GM18505 (cell line): Measurements from ENCODE around the gene LTV1.
"Not testable (repeated sequence)": the region's sequence is repeated elsewhere in the genome, so short reads cannot be mapped to it uniquely, and the experiment has no call there.

Source experiments
- ATAC-seq: cut with Tn5 transposase; IDR thresholded peaks from one replicate; pipeline ENCODE4 v1.9.1; 2021; ENCODE audit not compliant: unreplicated experiment
- POLR2A ChIP-seq: IDR thresholded peaks from 4 replicates; pipeline ENCODE4 v1.6.1; 2011; ENCODE audit warnings: borderline replicate concordance; ENCODE audit not compliant: insufficient read depth, insufficient read length; ENCODE audit errors: extremely low read depth

Gene LTV1

GRCh38 chr6:143857651-143858050 lies 14.5 kb downstream of the LTV1 start:
- no peak for TF ChIP-seq POLR2A
- no peak for ATAC-seq

- ATAC-seq, result no peak
- TF ChIP-seq POLR2A, result no peak
Measured at GRCh38 chr6:143859891-143860660, 16.9 kb downstream of the LTV1 start.

- no peak for TF ChIP-seq POLR2A
- ATAC-seq, result no peak
Measured at GRCh38 chr6:143863771-143864170, 20.6 kb downstream of the LTV1 start.

- no peak for ATAC-seq
- TF ChIP-seq POLR2A, result no peak
Measured at GRCh38 chr6:143864234-143864633, 21.1 kb downstream of the LTV1 start, which contains the start of gene ZC2HC1B. Gene ZC2HC1B (plus strand): TSS chr6:143864474. CDS start chr6:143864540, 66 bp downstream.

GRCh38 chr6:143867236-143867635 lies 24.1 kb downstream of the LTV1 start:
- no peak for ATAC-seq
- no peak for TF ChIP-seq POLR2A

GRCh38 chr6:143868808-143869207 lies 25.7 kb downstream of the LTV1 start:
- ATAC-seq, result not testable (repeated sequence)

- ATAC-seq, result not testable (repeated sequence)
Measured at GRCh38 chr6:143871202-143871730, 28.1 kb downstream of the LTV1 start.

- TF ChIP-seq POLR2A, result no peak
- peak; percentile 90 for ATAC-seq
Measured at GRCh38 chr6:143872201-143872600, 29.1 kb downstream of the LTV1 start.

- ATAC-seq, result not testable (repeated sequence)
Measured at GRCh38 chr6:143873600-143873999, 30.5 kb downstream of the LTV1 start.

GRCh38 chr6:143874503-143874902 lies 31.4 kb downstream of the LTV1 start:
- ATAC-seq, result not testable (repeated sequence)

GRCh38 chr6:143877584-143878271 lies 34.6 kb downstream of the LTV1 start:
- no peak for ATAC-seq
- no peak for TF ChIP-seq POLR2A

GRCh38 chr6:143878272-143878760 lies 35.2 kb downstream of the LTV1 start:
- ATAC-seq, result no peak

GRCh38 chr6:143880412-143880811 lies 37.3 kb downstream of the LTV1 start:
- TF ChIP-seq POLR2A, result no peak
- no peak for ATAC-seq

More at GRCh38 chr6:143878272-143878760, 35.2 kb downstream of the LTV1 start:
- no peak for TF ChIP-seq POLR2A

GRCh38 chr6:143882401-143882930 lies 39.3 kb downstream of the LTV1 start:
- ATAC-seq, result no peak
- TF ChIP-seq POLR2A, result no peak
